ENCODE measurements around the gene NPC2. TPM values are rescaled to one million over a fixed set of nuclear protein-coding genes. Genes with fewer than 3 reads are reported as not detected.

Gene NPC2
- total RNA-seq, 1 experiment from 2014 or later, result 141 TPM

DNA sequence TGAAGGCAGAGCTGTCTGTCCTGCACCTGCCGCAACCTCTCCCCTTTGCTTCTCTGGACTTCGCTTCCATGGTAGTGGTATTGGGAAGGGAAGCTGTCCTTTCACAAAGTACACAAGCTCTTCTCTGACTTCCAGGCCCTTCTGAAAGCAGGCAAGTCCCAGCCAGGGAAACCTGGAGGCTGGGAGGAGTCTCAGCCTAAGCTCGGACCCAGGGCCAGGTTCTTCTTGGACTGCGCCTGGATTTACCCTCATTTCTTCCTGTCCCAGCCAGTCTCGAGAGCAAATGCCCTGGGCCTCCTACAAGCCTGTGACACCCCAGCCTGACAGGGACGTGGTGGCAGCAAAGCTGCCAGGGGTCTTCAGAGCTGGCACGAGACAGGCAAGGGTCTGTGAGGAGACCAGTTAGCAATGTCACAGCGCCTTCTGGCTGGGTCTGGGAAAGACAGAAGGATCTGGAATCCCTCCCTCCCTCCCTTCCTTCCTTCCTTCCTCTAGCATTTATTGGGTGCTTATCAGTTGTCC is 22.8 kb upstream of the NPC2 start:
- no TSS peak for BruUV-seq (replicated peaks)
- ATAC-seq (no peak), DNase-seq (ENCODE audit: low read depth, low spot score) (no peak)
- no peak for TF ChIP-seq SIN3A (IDR thresholded peaks at IDR 0.05; ENCODE audit: borderline replicate concordance, insufficient read depth, low read depth, low read length)
- no peak for TF ChIP-seq POLR2AphosphoS5 (IDR thresholded peaks at IDR 0.05; ENCODE audit: low read depth, low read length)
- TF ChIP-seq CTCF (IDR thresholded peaks at IDR 0.05), result no peak
- TF ChIP-seq, protein P1, sequence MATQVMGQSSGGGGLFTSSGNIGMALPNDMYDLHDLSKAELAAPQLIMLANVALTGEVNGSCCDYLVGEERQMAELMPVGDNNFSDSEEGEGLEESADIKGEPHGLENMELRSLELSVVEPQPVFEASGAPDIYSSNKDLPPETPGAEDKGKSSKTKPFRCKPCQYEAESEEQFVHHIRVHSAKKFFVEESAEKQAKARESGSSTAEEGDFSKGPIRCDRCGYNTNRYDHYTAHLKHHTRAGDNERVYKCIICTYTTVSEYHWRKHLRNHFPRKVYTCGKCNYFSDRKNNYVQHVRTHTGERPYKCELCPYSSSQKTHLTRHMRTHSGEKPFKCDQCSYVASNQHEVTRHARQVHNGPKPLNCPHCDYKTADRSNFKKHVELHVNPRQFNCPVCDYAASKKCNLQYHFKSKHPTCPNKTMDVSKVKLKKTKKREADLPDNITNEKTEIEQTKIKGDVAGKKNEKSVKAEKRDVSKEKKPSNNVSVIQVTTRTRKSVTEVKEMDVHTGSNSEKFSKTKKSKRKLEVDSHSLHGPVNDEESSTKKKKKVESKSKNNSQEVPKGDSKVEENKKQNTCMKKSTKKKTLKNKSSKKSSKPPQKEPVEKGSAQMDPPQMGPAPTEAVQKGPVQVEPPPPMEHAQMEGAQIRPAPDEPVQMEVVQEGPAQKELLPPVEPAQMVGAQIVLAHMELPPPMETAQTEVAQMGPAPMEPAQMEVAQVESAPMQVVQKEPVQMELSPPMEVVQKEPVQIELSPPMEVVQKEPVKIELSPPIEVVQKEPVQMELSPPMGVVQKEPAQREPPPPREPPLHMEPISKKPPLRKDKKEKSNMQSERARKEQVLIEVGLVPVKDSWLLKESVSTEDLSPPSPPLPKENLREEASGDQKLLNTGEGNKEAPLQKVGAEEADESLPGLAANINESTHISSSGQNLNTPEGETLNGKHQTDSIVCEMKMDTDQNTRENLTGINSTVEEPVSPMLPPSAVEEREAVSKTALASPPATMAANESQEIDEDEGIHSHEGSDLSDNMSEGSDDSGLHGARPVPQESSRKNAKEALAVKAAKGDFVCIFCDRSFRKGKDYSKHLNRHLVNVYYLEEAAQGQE (IDR thresholded peaks at IDR 0.05; ENCODE audit: insufficient read depth in 1 of 2, low read depth in 2 of 2, low read length in 1 of 2), result no peak
- intact Hi-C loops (cut with micrococcal nuclease; ENCODE audit: unreplicated experiment), result no loop called here
- no peaks in the 10 kb centered on the region for H3K27me3 ChIP-seq (ENCODE audit: control insufficient read depth, insufficient read depth, low read length)
- H3K36me3 ChIP-seq (ENCODE audit: control insufficient read depth, insufficient read depth, low read length), result no peaks in the 10 kb centered on the region
- no peaks in the 10 kb centered on the region for H3K4me1 ChIP-seq (ENCODE audit: control insufficient read depth, insufficient read depth, low read length)
- H3K27ac ChIP-seq (ENCODE audit: low read length), result no peak overlapping the region
- H3K9me3 ChIP-seq (ENCODE audit: control insufficient read depth, insufficient read depth, low read depth, low read length), result no peaks in the 10 kb centered on the region
- ChIA-PET POLR2A (no interaction called here), CTCF (no interaction called here)
- H3K4me3 ChIP-seq (ENCODE audit: low read depth in 2 of 2, low read length in 2 of 2), result no peak overlapping the region
- in situ Hi-C loops (cut with HindIII; ENCODE audit: low pct_unique_long_range_greater_than_20kb, low sequenced_read_pairs), result no loop called here

GRCh38 chr14:74514471-74514941 is 21.4 kb upstream of the NPC2 start:
- ChIA-PET POLR2A (no interaction called here), CTCF (interaction anchor here (0.5 to 0.7 kb wide), 2 partner anchors 11 to 21 kb away, joined by 3 to 4 read pairs; partner anchors contain the start of gene ISCA2)
- Histone ChIP-seq H3K9me3 (ENCODE audit: control insufficient read depth, insufficient read depth, low read depth, low read length) (no peaks in the 10 kb centered on the region), H3K4me1 (ENCODE audit: control insufficient read depth, insufficient read depth, low read length) (no peaks in the 10 kb centered on the region), H3K36me3 (ENCODE audit: control insufficient read depth, insufficient read depth, low read length) (no peaks in the 10 kb centered on the region), H3K4me3 (ENCODE audit: low read depth in 2 of 2, low read length in 2 of 2) (no peak overlapping the region), H3K27me3 (ENCODE audit: control insufficient read depth, insufficient read depth, low read length) (no peaks in the 10 kb centered on the region), H3K27ac (ENCODE audit: low read length) (no peak overlapping the region)
- no peak for TF ChIP-seq SIN3A (IDR thresholded peaks at IDR 0.05; ENCODE audit: borderline replicate concordance, insufficient read depth, low read depth, low read length)
- TF ChIP-seq CTCF (IDR thresholded peaks at IDR 0.05), result no peak
- no peak for TF ChIP-seq POLR2AphosphoS5 (IDR thresholded peaks at IDR 0.05; ENCODE audit: low read depth, low read length)
- no peak for TF ChIP-seq TCF7L2 (IDR thresholded peaks at IDR 0.05; ENCODE audit: low read depth, low read length)
- TF ChIP-seq, protein P1 (IDR thresholded peaks at IDR 0.05; ENCODE audit: insufficient read depth in 1 of 2, low read depth in 2 of 2, low read length in 1 of 2), result no peak
- BruUV-seq (replicated peaks), result no TSS peak
- intact Hi-C loops (cut with micrococcal nuclease; ENCODE audit: unreplicated experiment) (no loop called here), in situ Hi-C loops (cut with HindIII; ENCODE audit: low pct_unique_long_range_greater_than_20kb, low sequenced_read_pairs) (no loop called here)
- DNase-seq (ENCODE audit: low read depth, low spot score) (no peak), ATAC-seq (no peak)
